Spleen (tissue), 13 donors: ENCODE data around the gene NAA25. TPM values are rescaled to one million over a fixed set of nuclear protein-coding genes. Genes with fewer than 3 reads are reported as not detected.

ENCODE experiments used
- DNase-seq: peaks from one replicate; pipeline ENCODE4 v3.0.0-alpha.2; 2020
- H3K27ac ChIP-seq, 8 donors: fragments of 200-600 bp; sonication (generic) in 7 of 8; 1 replicate in 4 of 8; 2 replicates in 4 of 8; pipeline versions ENCODE4 v1.5.0 to v1.8.0; 2016 to 2021; ENCODE audit warnings: inconsistent platforms in 4 of 8, mild to moderate bottlenecking in 4 of 8, moderate library complexity in 1 of 8
- H3K27me3 ChIP-seq, 7 donors: fragments of 200-600 bp; sonication (generic) in 6 of 7; replicated peaks in 1 of 7; 1 replicate in 4 of 7; 2 replicates in 3 of 7; pipeline versions ENCODE4 v1.5.0 to v1.8.0; 2016 to 2021; ENCODE audit warnings: inconsistent platforms in 3 of 7, mild to moderate bottlenecking in 1 of 7
- H3K36me3 ChIP-seq, 6 donors: fragments of 200-600 bp; sonication (generic) in 5 of 6; 1 replicate in 4 of 6; 2 replicates in 2 of 6; pipeline versions ENCODE4 v1.5.0 to v1.8.0; 2016 to 2021; ENCODE audit warnings: inconsistent platforms in 2 of 6
- H3K4me1 ChIP-seq, 6 donors: fragments of 200-600 bp; sonication (generic) in 5 of 6; 1 replicate in 3 of 6; 2 replicates in 3 of 6; pipeline versions ENCODE4 v1.5.0 to v1.8.0; 2016 to 2021; ENCODE audit warnings: inconsistent platforms in 3 of 6
- H3K4me3 ChIP-seq, 8 donors: fragments of 200-600 bp; sonication (generic) in 7 of 8; 1 replicate in 4 of 8; 2 replicates in 4 of 8; pipeline versions ENCODE4 v1.5.0 to v1.8.0; 2016 to 2021; ENCODE audit warnings: inconsistent platforms in 4 of 8, mild to moderate bottlenecking in 4 of 8, moderate library complexity in 2 of 8
- H3K9me3 ChIP-seq, 8 donors: fragments of 200-600 bp; sonication (generic) in 7 of 8; 1 replicate in 4 of 8; 2 replicates in 4 of 8; pipeline versions ENCODE4 v1.5.0 to v1.8.0; 2016 to 2021; ENCODE audit warnings: inconsistent platforms in 4 of 8
- POLR2A ChIP-seq, 3 donors: fragments of 450-650 bp; IDR thresholded peaks; one replicate each; pipeline ENCODE4 v1.5.1; 2017; ENCODE audit warnings: antibody characterized with exemption in 3 of 3, mild to moderate bottlenecking in 1 of 3
- POLR2AphosphoS5 ChIP-seq, 3 donors: sonication (generic); formaldehyde crosslinking; IDR thresholded peaks; one replicate each; pipeline ENCODE4 v1.5.1; 2017; ENCODE audit warnings: antibody characterized with exemption in 3 of 3
- WGBS, 5 donors: extraction: QIAGEN DNeasy Blood & Tissue Kit in 3 of 5; methylation state at CpG; one replicate each; pipeline versions ENCODE4 v1.1.5 to v1.1.7; 2013 to 2018; 5-methylcytosine and 5-hydroxymethylcytosine counted together
- intact Hi-C: fragments of 100-400 bp; cut with DNase I; formaldehyde crosslinking; loops from one replicate; pipeline ENCODE4 v1.15.0; 2023; ENCODE audit warnings: low total_unique reads
- long read RNA-seq, 2 donors: transcript quantifications; one replicate each; lab custom pipeline, GENCODE V29; 2026
- polyA plus RNA-seq, 3 donors: library from polyadenylated mRNA; stranded (reverse); fragments of 200-250 nt; gene quantifications; one replicate each; pipeline ENCODE4 v1.2.1, GENCODE V29; 2013
- total RNA-seq, 7 donors: library from RNA; depleted of rRNA in 3 of 7; stranded (reverse); fragments of >200 nt in 3 of 7; fragmentation: NEBNext Ultra II Directional in 4 of 7; extraction: Animal tissue kit (Norgen Biotek cat#: 25700) in 4 of 7; gene quantifications; one replicate each; pipeline versions ENCODE4 v1.1.0 to v1.2.1, GENCODE V29; 2016 to 2021
- TF ChIP-seq, protein P1 (sequence below), 11 experiments: fragments of 200-600 bp in 7 of 11; fragments of 450-650 bp in 4 of 11; sonication (generic) in 4 of 11; IDR thresholded peaks in 8 of 11; conservative IDR thresholded peaks in 3 of 11; 1 replicate in 7 of 11; 2 replicates in 4 of 11; pipeline versions ENCODE4 v1.4.0 to v1.8.0; 2016 to 2021; ENCODE audit warnings: antibody characterized with exemption in 11 of 11, inconsistent platforms in 4 of 11, mild to moderate bottlenecking in 1 of 11
- donor health status: healthy with polysubstance abuse.
- donor health status: DM: no; HTN: no; CAD: no; lungs with moderate emphysema.
- donor health status: DM: no; HTN: no; CAD: no.
- donor health status: Bipolar disorder and iron deficiency.
- donor health status: healthy.
- donor health status: DM: no; HTN: no; CAD: no.
- donor health status: DM: yes; HTN: yes; CAD: no.

Gene NAA25
- total RNA-seq: 10 to 100 TPM; 25.6 to 40.3 (median 29.8) TPM
- 1 to 10 TPM; 4.3 to 5.9 (median 5.3) TPM for polyA plus RNA-seq
- long read RNA-seq, donor 1: 0 reads
- long read RNA-seq, donor 2, partial matches to known transcripts: 0 of 2 reads
- long read RNA-seq, donor 2, other reads (novel, unspliced or antisense): 0 of 2 reads

DNA sequence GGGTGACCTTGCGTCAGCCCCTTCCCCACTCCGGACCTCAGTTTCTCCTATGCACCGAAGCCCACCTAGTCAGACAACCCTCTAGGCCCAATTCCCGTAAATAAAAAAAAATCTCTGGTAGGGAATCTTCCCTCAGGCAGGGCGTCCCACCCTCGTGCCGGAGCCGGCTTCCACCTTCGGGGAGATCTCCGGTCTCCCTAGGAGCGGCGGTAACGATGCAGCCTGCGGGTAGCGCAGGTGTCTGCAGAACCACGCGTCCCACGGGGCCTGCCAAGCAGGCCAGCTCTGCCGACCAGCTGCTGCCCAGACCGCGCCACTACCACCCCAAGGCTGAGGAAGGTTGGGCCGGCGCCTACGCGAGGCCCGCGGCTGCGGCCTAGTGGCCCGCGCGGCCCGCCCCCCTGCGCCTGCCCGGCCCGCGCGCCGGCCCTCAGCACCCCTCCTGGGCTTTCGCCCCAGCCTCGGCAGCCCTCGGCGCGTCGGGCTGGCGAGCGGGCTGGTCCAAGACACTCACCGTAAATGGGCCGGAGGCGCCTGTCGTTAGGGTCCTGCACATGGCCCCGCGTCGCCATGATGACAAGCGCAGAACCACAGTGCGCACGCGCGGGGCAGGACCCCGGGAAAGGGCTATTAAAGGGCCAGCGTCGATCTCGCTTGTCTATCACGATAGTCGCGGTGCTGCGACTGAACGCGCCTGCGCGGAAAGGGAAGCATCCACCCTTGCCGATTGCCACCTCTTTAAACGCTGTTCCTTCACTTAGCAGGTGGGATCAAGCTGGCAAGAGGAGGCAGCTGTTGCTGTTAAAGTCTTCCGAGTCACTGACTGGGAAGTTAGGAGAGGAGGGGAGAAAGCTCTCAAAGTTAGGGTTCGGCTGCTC lies at the start of gene NAA25:
TSS of gene NAA25 (minus strand) at position 582 of the 878 bp plus-strand sequence. CDS start at position 572, 10 bp downstream.
- Histone ChIP-seq H3K27me3 (no peaks in the 10 kb centered on the region), H3K4me1 (peaks cover 22 to 68% (median 49%) of the 10 kb centered on the region in 6 donors), H3K27ac (peak within 1 kb of the TSS; percentile 93 to 98 (median 96)), H3K4me3 (peak within 1 kb of the TSS; percentile 89 to 98 (median 95)), H3K9me3 (no peaks in the 10 kb centered on the region), H3K36me3 (peaks cover 0 to 13% (median 5%) of the 10 kb centered on the region in 6 donors)
- peak; percentile 95 for DNase-seq
- 0% methylated on average over 45 to 74 of the region's 74 CpGs for WGBS, 5 donors
- peak; percentile 74 to 82 (median 82) for TF ChIP-seq POLR2AphosphoS5 (IDR thresholded peaks at IDR 0.05)
- no peak for TF ChIP-seq POLR2A (IDR thresholded peaks at IDR 0.05)
- TF ChIP-seq, protein P1, sequence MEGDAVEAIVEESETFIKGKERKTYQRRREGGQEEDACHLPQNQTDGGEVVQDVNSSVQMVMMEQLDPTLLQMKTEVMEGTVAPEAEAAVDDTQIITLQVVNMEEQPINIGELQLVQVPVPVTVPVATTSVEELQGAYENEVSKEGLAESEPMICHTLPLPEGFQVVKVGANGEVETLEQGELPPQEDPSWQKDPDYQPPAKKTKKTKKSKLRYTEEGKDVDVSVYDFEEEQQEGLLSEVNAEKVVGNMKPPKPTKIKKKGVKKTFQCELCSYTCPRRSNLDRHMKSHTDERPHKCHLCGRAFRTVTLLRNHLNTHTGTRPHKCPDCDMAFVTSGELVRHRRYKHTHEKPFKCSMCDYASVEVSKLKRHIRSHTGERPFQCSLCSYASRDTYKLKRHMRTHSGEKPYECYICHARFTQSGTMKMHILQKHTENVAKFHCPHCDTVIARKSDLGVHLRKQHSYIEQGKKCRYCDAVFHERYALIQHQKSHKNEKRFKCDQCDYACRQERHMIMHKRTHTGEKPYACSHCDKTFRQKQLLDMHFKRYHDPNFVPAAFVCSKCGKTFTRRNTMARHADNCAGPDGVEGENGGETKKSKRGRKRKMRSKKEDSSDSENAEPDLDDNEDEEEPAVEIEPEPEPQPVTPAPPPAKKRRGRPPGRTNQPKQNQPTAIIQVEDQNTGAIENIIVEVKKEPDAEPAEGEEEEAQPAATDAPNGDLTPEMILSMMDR (IDR thresholded peaks at IDR 0.05 in 8 of 11, conservative IDR thresholded peaks at IDR 0.05 in 3 of 11): no peak
- intact Hi-C loops: no loop called here

DNA sequence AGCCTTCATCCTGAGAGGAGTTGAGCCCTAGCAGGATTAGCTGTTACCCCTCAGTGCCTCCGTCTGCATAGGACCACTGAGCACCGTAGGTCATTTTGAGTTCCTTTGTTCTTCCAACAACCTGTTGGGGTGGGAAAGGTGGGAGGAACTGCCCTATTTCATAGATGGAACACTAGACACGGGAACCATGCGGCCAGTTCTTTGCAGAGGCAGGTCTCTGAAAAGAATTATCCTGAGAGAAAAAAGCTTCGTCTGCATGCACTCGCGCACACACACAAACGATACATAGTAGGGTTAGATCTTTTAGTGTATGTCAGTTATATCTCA lies 45.3 kb upstream of the NAA25 start:
- WGBS, 5 donors: 92 to 97% (median 95%) methylated on average over 8 of the region's 8 CpGs
- intact Hi-C loops: no loop called here

DNA sequence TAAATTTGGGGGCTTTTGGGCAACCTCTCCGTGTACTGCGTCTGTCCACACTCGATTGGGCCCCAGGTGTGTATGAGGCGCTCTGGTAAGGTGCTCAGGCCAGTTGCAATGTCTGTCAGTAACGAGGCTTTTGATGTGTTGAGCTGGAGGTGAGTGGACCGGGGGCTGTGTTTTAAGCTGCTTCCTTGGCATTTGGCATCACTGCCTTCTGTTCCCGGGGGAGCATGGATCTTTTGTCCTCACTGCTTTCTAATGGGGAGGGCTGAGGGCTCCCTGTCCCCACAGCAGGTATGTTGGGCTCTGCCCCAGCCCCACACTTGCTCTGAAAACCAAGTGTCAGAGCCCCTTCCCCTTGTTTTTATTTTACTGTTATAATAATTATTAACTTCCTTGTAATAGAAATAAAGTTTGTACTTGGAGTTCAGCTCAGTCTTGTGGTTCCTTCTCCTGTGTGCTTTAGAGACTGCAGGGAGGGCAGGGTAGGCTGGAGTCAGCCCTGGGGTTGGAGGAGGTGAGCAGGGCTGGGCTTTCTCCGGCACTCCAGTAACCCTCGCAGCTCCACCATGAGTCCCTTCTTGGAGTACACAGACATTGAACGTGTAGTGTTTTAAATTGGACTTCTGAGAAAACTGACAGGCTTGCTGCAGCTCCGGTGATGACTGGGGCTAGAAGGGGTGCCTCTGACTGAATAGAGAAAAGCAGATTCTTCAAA lies 44.8 kb upstream of the NAA25 start:
- peaks cover 0 to 17% (median 2%) of the 10 kb centered on the region in 8 donors for H3K9me3 ChIP-seq
- TF ChIP-seq POLR2AphosphoS5 (IDR thresholded peaks at IDR 0.05) (no peak), POLR2A (IDR thresholded peaks at IDR 0.05) (no peak)
- TF ChIP-seq, protein P1 (IDR thresholded peaks at IDR 0.05 in 8 of 11, conservative IDR thresholded peaks at IDR 0.05 in 3 of 11): no peak
- 88 to 91% (median 91%) methylated on average over 11 of the region's 11 CpGs for WGBS, 5 donors
- H3K4me1 ChIP-seq: no peaks in the 10 kb centered on the region
- no peak overlapping the region for H3K4me3 ChIP-seq
- intact Hi-C loops: no loop called here
- no peak overlapping the region for H3K27ac ChIP-seq
- no peaks in the 10 kb centered on the region for H3K27me3 ChIP-seq
- no peak for DNase-seq
- peaks cover 13 to 99% (median 69%) of the 10 kb centered on the region in 6 donors for H3K36me3 ChIP-seq

More for the DNA sequence above, 45.3 kb upstream of the NAA25 start:
- peaks cover 0 to 22% (median 8%) of the 10 kb centered on the region in 8 donors for H3K9me3 ChIP-seq
- H3K36me3 ChIP-seq: peaks cover 13 to 99% (median 69%) of the 10 kb centered on the region in 6 donors
- no peaks in the 10 kb centered on the region for H3K27me3 ChIP-seq
- H3K4me1 ChIP-seq: no peaks in the 10 kb centered on the region
- no peak for DNase-seq
- TF ChIP-seq, protein P1 (IDR thresholded peaks at IDR 0.05 in 8 of 11, conservative IDR thresholded peaks at IDR 0.05 in 3 of 11): no peak
- TF ChIP-seq POLR2A (IDR thresholded peaks at IDR 0.05) (no peak), POLR2AphosphoS5 (IDR thresholded peaks at IDR 0.05) (no peak)
- no peak overlapping the region for H3K4me3 ChIP-seq
- no peak overlapping the region for H3K27ac ChIP-seq
